ENCODE measurements around the gene MAEL. TPM values are rescaled to one million over a fixed set of nuclear protein-coding genes. Genes with fewer than 3 reads are reported as not detected.

MAEL gene
- total RNA-seq, 2 experiments from 2014 or later: not detected

- Mint-ChIP-seq H3K4me1 (peaks cover 3% of the 10 kb centered on the region), H3K36me3 (no peaks in the 10 kb centered on the region), H3K27me3 (no peaks in the 10 kb centered on the region), H3K4me3 (no peak overlapping the region), H3K9me3 (no peaks in the 10 kb centered on the region), H3K27ac (no peak overlapping the region)
- POLR2A ChIA-PET: no interaction called here
- DNase-seq (no peak), ATAC-seq (ENCODE audit: low read depth) (no peak)
These were observed 79.7 kb downstream of the MAEL start for GRCh38 chr1:167068761-167069160.

GRCh38 chr1:167071286-167071685, 82.2 kb downstream of the MAEL start:
- no peaks in the 10 kb centered on the region for H3K9me3 Mint-ChIP-seq
- ATAC-seq (ENCODE audit: low read depth) (no peak), DNase-seq (no peak)
- POLR2A ChIA-PET: no interaction called here
- H3K27me3 Mint-ChIP-seq: peaks cover 2% of the 10 kb centered on the region
- no peak overlapping the region for H3K4me3 Mint-ChIP-seq
- no peak overlapping the region for H3K27ac Mint-ChIP-seq
- peaks cover 18% of the 10 kb centered on the region for H3K4me1 Mint-ChIP-seq
- no peaks in the 10 kb centered on the region for H3K36me3 Mint-ChIP-seq

Other genes with a start within 250 kb of the MAEL start
- gene POGK, start 149.8 kb upstream of the MAEL start, total RNA-seq: 10 to 100 TPM; 36.1 to 37.7 TPM
- 10 to 100 TPM; 14.4 to 15.3 TPM for gene TADA1, start 113.0 kb upstream of the MAEL start, total RNA-seq
- 1 to 10 TPM; 3.5 to 4.3 TPM for gene ILDR2, start 13.7 kb upstream of the MAEL start, total RNA-seq
- gene GPA33, start 101.1 kb downstream of the MAEL start, total RNA-seq: 1 to 10 TPM; 3.0 TPM
- not detected for gene STYXL2, start 104.8 kb downstream of the MAEL start, total RNA-seq
- gene POU2F1, start 231.6 kb downstream of the MAEL start, total RNA-seq: 10 to 100 TPM; 25.6 to 28.0 TPM